ENCODE data around the gene ZNF511. TPM values are rescaled to one million over a fixed set of nuclear protein-coding genes. Genes with fewer than 3 reads are reported as not detected.

Gene ZNF511
- total RNA-seq, 6 donors from 2014 or later, result 12.6 to 44.2 (median 33.0) TPM

DNA sequence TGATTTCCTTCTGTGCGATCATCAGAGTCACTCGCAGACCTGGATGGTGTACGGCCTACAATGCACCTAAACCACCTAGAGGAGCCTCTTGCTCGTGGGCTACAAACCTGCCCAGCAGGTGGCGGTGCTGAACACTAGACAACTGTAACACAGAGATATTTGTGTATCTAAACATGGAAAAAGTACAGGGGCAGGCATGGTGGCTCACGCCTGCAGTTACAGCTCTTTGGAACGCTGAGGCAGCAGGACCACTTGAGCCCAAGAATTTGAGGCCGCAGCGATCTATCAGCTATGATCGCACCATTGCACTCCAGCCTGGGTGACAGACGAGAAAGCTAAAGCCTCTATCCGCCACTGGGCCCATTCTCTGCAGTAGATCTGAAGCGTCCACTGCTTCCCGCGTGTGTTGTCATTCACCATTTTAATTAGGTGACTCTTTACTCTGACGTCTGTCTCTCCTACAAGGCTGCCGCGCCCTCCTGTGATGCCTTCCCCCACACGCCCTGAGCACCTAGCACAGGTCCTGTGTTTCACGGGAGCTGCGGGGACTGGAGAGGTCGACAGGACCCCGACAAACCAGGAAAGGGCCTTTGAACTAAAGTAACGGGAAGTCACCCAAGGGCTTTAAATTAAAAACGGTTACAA is 816 bp upstream of the ZNF511 start:
- DNase-seq (peak in 1 of 2 donors; percentile 91), ATAC-seq (ENCODE audit: low FRiP score in 2 of 2) (peak in 1 of 2 donors; percentile 77)
- TF ChIP-seq, protein P1, sequence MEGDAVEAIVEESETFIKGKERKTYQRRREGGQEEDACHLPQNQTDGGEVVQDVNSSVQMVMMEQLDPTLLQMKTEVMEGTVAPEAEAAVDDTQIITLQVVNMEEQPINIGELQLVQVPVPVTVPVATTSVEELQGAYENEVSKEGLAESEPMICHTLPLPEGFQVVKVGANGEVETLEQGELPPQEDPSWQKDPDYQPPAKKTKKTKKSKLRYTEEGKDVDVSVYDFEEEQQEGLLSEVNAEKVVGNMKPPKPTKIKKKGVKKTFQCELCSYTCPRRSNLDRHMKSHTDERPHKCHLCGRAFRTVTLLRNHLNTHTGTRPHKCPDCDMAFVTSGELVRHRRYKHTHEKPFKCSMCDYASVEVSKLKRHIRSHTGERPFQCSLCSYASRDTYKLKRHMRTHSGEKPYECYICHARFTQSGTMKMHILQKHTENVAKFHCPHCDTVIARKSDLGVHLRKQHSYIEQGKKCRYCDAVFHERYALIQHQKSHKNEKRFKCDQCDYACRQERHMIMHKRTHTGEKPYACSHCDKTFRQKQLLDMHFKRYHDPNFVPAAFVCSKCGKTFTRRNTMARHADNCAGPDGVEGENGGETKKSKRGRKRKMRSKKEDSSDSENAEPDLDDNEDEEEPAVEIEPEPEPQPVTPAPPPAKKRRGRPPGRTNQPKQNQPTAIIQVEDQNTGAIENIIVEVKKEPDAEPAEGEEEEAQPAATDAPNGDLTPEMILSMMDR (IDR thresholded peaks at IDR 0.05), result peak; percentile 53 to 76 (median 68)
- TF ChIP-seq EP300 (IDR thresholded peaks at IDR 0.05) (no peak), POLR2A (IDR thresholded peaks at IDR 0.05) (peak in 2 of 4 donors; percentile 32 to 59), POLR2AphosphoS5 (IDR thresholded peaks at IDR 0.05) (peak in 1 of 2 donors; percentile 5)
- H3K27me3 ChIP-seq, result no peaks in the 10 kb centered on the region
- peaks cover 7 to 37% (median 27%) of the 10 kb centered on the region in 4 donors for H3K36me3 ChIP-seq
- H3K27ac ChIP-seq, result peak overlapping the region; percentile 96 to 98 (median 96)
- peaks cover 27 to 43% (median 34%) of the 10 kb centered on the region in 4 donors for H3K4me1 ChIP-seq
- H3K9me3 ChIP-seq, result no peaks in the 10 kb centered on the region
- WGBS, 2 donors, result 4 to 7% methylated on average over 14 to 25 of the region's 25 CpGs
- H3K4me3 ChIP-seq, result peak overlapping the region; percentile 64 to 99 (median 79)

DNA sequence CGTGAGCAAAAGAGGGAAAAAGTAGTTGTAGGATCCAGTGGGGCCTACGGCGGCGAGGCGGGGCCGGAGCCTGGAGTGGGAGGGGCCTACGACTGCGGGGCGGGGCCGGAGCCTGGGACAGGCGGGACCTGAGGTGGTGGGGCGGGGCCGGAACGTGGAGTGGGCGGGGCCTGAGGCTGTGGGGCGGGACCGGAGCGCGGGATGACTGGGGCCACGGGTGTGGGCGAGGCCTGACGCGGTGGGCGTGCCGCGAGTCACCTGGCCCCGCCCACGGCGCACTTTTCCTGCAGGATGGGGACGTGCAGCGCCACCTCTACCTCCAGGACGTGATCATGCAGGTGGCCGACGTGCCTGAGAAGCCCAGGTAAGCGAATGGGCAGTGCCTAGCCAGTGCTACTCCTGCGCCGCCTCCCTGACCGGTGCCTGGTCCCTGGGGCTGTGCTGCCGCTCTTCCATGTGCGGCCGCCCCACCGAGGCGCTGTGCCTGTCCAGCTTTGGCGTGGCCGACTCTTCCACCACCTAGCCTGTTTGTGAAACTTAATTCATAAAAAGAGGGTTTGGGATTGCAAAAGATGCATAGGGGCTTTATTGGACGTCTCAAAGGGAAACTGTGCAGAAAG is 496 bp downstream of the ZNF511 start:
- Histone ChIP-seq H3K27me3 (no peaks in the 10 kb centered on the region), H3K4me3 (peak overlapping the region; percentile 64 to 99 (median 79)), H3K9me3 (no peaks in the 10 kb centered on the region), H3K36me3 (peaks cover 7 to 34% (median 29%) of the 10 kb centered on the region in 4 donors), H3K4me1 (peaks cover 27 to 42% (median 33%) of the 10 kb centered on the region in 4 donors), H3K27ac (peak overlapping the region; percentile 96 to 98 (median 96))
- DNase-seq (peak; percentile 96 to 100), ATAC-seq (ENCODE audit: low FRiP score in 2 of 2) (peak; percentile 97 to 98)
- 31 to 38% methylated on average over 22 to 42 of the region's 46 CpGs for WGBS, 2 donors
- TF ChIP-seq POLR2A (IDR thresholded peaks at IDR 0.05), result no peak
- no peak for TF ChIP-seq EP300 (IDR thresholded peaks at IDR 0.05)
- TF ChIP-seq POLR2AphosphoS5 (IDR thresholded peaks at IDR 0.05), result no peak
- TF ChIP-seq, protein P1 (IDR thresholded peaks at IDR 0.05), result no peak

DNA sequence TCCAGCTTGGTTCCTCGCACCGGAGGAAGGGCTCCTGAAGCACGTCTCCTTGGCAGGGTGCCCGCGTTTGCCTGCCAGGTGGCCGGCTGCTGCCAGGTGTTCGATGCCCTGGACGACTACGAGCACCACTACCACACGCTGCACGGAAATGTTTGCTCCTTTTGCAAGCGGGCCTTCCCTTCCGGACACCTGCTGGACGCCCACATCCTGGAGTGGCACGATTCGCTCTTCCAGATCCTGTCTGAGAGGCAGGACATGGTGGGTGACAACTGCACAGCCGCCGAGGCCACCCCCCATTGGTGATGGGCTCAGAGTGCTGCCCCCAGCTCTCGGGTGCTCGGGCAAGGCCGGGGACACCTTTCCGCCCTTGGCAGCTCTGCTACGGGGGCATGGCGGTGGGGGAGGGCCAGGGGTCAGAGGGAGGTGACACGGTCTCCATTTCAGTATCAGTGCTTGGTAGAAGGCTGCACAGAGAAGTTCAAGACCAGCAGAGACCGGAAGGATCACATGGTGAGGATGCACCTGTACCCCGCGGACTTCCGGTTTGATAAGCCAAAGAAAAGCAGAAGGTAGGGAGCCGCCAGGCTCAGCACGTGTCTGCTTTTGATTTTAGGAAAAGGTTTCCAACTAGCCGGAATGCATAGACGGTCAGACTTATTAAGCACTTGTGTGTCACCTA is 1.1 kb downstream of the ZNF511 start:
- peak; percentile 41 to 87 for DNase-seq
- H3K9me3 ChIP-seq, result no peaks in the 10 kb centered on the region
- peak overlapping the region; percentile 96 to 98 (median 96) for H3K27ac ChIP-seq
- H3K36me3 ChIP-seq, result peaks cover 7 to 34% (median 29%) of the 10 kb centered on the region in 4 donors
- H3K4me1 ChIP-seq, result peaks cover 27 to 42% (median 33%) of the 10 kb centered on the region in 4 donors
- ATAC-seq (ENCODE audit: low FRiP score in 2 of 2), result no peak
- TF ChIP-seq POLR2A (IDR thresholded peaks at IDR 0.05), result no peak
- TF ChIP-seq, protein P1 (IDR thresholded peaks at IDR 0.05), result no peak
- no peak for TF ChIP-seq EP300 (IDR thresholded peaks at IDR 0.05)
- TF ChIP-seq POLR2AphosphoS5 (IDR thresholded peaks at IDR 0.05), result no peak
- H3K27me3 ChIP-seq, result no peaks in the 10 kb centered on the region
- WGBS, 2 donors, result 81 to 86% methylated on average over 23 to 30 of the region's 33 CpGs
- peak overlapping the region in 3 of 4 donors; percentile 64 to 99 (median 89) for H3K4me3 ChIP-seq

DNA sequence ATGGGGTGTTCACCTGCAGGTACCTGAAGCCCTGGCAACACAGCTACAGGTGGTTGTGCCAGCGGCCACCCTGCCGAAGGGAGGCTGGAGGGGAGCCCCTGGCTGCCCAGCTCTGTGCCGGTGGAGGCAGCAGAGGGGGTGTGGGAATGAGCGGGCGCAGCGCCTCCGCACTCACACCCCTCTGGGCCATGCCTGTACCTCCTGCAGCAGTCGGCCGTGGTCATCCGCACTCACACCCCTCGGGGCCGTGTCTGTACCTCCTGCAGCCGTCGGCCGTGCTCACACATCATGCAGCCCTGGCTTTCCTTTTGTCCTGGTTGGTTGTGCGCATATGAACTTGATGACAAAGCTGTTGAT is 1.7 kb downstream of the ZNF511 start:
- 95 to 96% methylated on average over 9 to 16 of the region's 16 CpGs for WGBS, 2 donors

More for the DNA sequence above, 1.7 kb downstream of the ZNF511 start:
- Histone ChIP-seq H3K27ac (no peak overlapping the region), H3K27me3 (no peaks in the 10 kb centered on the region), H3K4me3 (no peak overlapping the region), H3K36me3 (peaks cover 7 to 34% (median 29%) of the 10 kb centered on the region in 4 donors), H3K9me3 (no peaks in the 10 kb centered on the region), H3K4me1 (peaks cover 27 to 40% (median 31%) of the 10 kb centered on the region in 4 donors)
- DNase-seq (peak in 1 of 2 donors; percentile 83), ATAC-seq (ENCODE audit: low FRiP score in 2 of 2) (no peak)
- no peak for TF ChIP-seq EP300 (IDR thresholded peaks at IDR 0.05)
- no peak for TF ChIP-seq POLR2AphosphoS5 (IDR thresholded peaks at IDR 0.05)
- no peak for TF ChIP-seq POLR2A (IDR thresholded peaks at IDR 0.05)
- TF ChIP-seq, protein P1 (IDR thresholded peaks at IDR 0.05), result no peak

Data from upper lobe of left lung (tissue), 6 donors.